Activated CD4-positive, CD25-positive, alpha-beta regulatory T cell treated with anti-CD3 and anti-CD28 coated beads, Interleukin-2, amount 50 U/mL, for 24 hours (primary cell): Measurements from ENCODE around the gene CADM4.
"Not testable (repeated sequence)": the region's sequence is repeated elsewhere in the genome, so short reads cannot be mapped to it uniquely, and the experiment has no call there.

Source experiments
- ATAC-seq, 2 donors: fragments of 150-1000 bp; cut with Tn5 transposase; one replicate each; pipeline ENCODE4 v1.10.0; 2021; ENCODE audit warnings: mild to moderate bottlenecking in 1 of 2, moderate library complexity in 1 of 2

Gene CADM4

DNA sequence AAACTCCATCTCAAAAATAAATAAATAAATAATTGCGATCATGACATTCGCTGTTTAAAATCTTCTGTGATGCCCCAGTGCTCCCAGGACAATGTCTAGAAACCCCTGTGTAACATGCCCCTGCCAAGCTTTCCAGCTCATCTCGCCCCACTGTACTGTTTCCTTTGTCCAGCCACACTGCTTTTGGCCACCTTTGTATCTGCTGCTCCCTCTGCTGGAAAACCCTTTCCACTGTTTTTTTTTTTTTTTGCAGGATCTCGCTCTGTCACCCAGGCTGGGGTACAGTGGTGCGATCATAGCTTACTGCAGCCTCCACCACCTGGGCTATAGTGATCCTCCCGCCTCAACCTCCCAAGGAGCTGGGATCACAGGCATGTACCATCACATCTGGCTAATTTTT lies 22.8 kb upstream of the CADM4 start:
- ATAC-seq: no peak

DNA sequence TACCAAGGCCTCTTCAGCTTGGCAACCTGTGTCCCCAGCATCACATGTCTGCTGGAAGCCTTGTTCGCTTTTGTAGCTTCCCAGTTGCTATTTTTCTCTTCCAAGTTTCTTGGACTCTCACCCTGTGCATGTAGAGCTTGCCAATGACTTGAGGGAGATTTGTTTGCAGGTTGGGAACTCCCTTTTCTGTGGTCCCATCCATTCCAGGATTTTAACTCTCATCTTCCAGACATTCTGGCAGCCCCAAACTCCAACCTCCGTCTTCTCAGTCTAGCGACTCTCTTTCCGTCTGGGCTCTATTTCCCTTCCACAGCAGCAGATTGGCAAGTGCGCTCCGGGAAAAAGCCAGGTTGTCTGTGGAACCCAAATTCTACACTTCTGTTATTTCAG lies 21.3 kb upstream of the CADM4 start:
- no peak for ATAC-seq

DNA sequence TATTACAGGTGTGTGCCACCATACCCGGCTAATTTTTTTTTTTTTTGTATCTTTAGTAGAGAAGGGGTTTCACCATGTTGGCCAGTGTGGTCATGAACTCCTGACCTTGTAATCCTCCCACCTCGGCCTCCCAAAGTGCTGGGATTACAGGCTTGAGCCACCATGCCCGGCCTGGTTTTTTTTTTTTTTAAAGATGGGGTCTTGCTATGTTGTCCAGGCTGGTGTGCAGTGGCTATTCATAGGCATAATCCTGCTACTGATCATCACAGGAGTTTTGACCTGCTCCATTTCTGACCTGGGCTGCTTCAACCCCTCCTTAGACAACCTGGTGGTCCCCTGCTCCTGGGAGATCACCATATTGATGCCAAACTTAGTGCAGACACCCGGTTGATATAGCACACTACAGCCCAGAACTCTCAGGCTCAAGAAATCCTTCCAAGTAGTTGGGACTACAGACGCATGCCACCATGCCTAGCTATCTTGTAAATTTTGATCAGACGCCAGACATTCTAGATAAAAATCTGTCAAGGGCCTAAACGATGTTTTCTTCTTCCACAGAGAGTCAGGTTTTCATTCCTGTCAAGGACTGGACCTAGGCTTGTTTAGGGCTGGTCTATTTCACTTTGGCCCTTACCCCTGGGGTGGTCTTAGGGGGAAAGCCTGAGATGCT lies 20.8 kb upstream of the CADM4 start:
- ATAC-seq: no peak

DNA sequence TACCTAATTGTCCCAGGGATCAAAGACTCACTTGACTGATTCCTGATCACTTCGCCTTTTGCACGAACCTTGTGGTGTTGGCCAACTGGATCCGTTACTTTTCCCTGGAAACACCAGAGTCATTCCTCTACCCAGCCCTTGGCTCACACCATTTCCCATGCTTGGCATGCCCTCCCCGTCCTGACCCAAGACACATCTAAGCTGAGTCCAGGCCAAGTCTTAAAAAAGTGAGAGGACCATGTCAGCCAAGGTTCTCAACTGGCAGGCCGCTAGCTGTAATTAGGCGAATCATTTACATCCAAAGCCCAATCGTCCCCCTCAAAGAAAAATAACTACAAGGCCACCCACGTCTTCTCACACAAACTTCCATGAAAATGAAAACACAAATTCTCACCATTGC lies 18.8 kb upstream of the CADM4 start:
- no peak for ATAC-seq

DNA sequence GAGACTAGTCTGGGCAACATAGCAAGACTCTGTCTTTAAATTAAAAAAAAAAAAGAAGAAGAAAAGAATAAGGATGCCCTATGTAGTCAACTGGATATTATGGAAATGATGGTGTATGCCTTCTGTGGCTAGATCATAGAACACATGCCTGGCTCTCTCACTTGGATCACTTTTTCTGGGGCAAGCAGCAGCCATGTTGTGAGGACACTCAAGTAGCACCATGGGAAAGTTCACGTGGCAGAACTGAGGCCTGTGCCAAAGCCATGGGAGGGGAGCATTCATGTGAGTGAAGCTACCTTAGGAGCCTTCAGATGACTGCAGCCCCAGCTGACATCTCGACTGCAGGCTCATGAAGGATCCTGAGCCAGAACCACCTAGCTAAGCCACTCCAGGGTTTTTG lies 18.4 kb upstream of the CADM4 start:
- ATAC-seq: no peak

DNA sequence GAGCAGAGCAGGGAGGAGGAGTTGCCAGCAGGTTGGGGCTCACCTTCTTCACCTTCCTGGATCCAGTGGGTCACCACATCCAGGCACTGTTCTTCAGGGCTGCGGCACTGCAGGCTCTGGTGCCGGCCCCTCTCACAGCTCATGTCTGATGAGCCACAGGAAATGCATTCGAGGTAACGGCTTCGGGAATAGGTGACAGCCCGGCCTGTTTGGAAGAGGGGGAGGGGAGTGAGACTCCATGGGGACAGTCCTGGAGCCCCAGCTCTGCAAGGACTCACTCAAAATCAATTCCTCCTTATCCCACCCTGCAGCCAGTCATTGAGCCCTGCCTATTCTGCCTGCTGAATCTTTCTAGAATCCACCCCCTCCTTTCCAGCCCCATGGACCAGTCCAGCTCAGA lies 16.8 kb upstream of the CADM4 start:
- ATAC-seq: no peak

DNA sequence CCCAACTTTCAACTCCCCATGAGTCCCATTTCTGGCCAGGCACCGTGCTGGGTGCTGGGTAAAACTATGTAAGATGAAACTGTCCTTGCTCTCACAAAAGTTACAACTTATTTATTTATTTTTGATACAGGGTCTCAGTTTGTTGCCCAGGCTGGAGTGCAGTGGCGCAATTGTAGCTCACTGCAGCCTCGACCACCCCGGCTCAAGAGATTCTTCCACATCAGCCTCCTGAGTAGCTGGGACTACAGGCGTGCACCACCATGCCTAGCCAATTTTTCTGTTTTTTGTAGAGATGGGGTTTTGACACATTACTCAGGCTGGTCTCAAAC lies 12.9 kb upstream of the CADM4 start:
- ATAC-seq: no peak

DNA sequence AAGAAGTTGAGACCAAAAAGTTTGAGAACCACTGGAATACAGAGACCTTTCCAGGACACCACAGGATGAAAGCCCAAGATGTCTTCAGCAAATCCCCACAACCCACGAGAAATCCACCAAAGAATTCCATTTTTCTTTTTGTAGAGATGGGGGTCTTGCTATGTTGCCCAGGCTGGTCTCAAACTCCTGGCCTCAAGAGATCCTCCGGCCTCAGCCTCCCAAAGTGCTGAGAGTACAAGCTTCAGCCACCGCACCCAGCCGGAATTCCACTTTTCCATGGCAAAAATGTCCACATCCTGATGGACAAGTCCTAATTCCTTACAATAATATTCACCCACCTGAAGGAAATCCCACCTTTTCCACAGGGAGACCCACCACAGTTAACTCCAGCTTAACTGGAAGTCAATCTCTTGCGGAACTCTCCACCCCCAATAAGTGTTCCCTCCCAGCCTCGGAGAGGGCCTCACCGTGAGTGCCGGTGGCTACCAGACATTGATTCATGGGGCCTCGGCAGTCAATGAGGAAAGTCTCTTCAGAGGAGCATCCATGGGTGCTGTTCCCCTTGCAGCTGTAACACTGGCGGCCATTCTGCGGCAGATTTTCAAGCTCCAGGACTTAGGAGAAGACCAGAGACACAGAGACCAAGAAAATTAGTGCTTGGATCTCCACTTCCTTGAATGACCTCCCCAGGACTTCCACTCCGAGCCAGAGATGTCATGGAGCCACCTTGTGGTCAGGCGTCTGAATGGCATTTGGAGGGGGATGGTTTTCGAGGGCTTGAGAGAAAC lies 12.3 kb upstream of the CADM4 start:
- ATAC-seq: peak in 1 of 2 donors; percentile 30

DNA sequence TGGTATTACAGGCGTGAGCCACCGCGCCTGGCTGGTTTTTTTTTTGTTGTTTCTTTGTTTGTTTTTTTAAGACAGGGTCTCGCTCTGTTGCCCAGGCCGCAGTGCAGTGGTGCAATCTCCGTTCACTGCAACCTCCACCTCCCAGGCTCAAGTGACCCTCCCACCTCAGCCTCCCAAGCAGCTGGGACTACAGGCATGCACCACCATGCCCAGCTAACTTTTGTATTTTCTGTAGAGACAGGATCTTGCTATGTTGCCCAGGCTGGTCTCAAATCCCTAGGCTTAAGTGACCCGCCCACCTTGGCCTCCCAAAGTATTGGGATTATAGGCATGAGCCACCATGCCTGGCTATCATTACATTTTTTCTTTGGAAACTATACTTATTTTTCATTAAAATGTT lies 10.6 kb upstream of the CADM4 start:
- not testable (repeated sequence) for ATAC-seq

DNA sequence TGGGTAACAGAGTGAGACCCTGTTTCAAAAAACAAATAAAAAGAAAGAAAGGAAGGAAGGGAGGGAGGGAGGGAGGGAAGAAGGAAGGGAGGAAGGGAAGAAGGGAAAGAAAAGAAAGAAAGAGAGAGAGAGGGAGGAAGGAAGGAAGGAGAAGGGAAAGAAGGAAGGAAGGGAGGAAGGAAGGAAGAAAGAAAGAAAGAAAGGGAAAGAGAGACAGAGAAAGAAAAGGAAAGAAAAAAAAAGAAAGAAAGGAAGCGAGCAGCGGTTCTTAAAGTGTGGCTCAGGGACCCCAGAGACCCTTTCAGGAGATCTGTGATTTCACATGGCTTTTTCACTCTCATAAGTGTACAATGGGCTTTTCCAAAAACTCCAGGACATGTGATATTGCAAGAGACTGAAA lies 9.9 kb upstream of the CADM4 start:
- no peak for ATAC-seq

DNA sequence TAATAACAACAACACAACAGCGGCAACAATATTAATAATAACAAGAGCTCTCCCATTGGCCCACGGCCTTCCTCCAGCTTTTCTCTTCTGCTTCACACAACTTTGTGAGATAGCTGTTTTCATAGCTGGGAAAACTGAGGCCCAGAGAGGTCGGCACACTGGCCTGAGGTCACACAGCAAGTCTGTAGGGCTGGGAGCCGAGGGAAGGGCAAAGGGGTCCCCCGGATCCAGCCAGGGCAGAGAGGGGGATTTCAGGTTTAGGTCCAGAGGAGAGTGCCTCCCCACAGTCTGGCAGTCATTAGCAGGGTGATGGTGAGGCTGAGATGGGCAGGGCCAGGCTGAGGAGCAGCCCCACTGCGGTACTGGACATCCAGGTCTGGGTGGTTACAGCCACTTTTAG lies 9.0 kb upstream of the CADM4 start:
- no peak for ATAC-seq

DNA sequence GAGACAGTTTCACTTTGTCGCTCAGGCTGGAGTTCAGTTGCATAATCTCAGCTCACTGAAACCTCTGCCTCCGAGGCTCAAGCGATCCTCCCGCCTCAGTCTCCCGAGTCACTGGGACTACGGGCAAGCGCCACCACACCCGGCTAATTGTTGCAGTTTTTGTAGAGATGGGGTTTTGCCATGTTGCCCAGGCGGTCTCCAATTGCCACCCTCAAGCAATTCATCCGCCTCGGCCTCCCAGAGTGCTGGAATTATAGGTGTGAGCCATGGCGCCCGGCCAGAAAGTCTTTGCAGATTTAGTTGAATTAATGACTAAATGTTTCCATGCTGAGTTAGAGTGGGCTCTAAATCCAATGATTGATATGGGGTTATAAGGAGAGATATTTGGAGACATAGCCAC lies 4.5 kb upstream of the CADM4 start:
- no peak for ATAC-seq

DNA sequence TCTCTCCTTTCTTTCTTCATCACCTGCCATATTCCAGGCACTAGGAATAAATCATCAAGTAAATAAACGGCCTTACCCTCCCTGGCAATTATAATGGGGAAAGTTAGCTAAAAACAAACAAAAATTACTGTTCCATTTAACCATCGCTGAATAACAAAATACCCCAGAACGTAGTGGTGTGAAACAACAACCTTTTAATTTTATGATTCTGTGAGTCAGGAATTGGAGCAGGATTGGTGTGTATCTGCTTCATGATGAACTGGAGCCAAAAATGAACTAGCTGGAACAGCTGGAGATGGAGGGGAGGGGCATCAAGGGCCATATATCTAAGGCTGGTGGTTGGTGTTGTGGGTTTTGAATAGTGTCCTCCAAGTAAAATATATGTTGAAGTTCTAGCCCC lies 3.7 kb upstream of the CADM4 start:
- ATAC-seq: no peak

DNA sequence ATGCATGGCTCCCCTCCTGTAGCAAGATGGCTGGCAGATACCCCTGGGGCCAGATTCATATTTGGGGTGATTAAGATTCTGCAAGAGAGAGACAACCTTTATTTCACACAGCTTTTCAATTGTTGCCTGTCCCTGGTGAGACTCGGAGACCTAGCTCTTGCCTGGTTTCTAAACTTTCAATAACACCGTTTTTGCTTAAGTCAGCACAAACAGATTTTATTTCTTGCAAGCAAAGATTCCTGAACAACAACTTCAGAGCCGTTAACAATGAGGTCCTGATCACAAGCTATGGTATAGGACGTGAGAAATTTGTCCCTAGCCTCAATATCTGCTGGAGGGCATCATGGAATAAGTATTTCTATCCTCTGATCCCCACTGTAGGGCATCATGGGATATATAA lies 2.9 kb upstream of the CADM4 start:
- no peak for ATAC-seq

DNA sequence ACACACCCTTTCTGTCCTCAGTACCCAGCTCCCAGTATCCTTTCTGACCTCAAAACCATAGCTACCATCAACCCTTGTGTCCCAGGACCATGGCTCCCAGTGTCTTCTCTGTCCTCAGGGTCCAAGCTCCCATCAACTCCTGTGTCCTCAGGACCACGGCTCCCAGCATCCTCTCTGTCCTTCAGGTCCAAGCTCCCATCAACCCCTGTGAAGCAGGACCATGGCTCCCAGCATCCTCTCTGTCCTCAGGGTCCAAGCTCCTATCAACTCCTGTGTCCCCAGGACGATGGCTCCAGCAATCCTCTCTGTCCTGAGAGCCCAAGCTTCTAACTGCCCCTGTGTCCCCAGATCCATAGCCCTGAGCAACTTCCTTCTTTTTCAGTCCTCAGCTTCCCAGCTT lies 1.7 kb upstream of the CADM4 start:
- no peak for ATAC-seq

DNA sequence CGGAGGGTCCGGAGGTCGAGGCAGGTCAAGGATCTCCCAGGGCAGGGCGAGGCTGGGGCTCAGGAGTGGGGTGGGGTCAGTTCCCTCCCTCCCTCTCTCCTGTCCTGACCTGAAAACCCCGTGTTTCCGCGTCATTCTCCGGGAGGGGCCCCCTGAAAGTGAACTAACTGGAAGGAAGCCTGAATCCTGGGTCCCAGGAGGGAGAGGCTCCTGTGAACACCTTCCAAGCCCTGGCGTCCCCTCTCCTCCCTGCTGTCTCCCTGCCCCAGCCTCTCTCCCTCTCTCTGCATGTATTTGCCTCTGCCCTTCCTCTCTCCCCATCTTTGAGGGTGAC lies 741 bp upstream of the CADM4 start:
- ATAC-seq: no peak

DNA sequence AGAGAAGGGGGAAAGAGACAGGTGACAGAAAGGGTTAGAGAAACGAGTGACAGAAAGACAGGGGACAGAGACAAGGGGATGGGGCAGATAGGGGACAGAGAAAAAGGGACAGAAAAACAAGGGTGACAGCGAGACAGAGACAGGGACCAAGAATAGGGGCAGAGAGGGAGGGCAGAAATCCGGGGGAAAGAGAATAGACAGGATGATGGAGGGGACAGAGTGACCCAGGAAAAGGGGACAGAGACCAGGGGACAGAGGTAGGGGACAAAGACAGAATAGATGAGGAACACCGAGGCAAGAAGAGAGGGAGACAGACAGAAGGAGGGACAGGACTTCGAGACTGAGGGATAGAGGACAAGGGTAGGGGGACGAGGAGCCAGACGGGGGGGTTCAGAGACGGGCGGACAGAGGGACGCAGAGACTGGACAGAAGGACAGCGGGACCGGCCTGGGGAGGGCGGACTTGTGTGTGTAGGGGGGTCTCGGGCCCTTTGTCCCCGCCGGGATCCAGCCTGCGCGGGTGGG lies 593 bp downstream of the CADM4 start:
- no peak for ATAC-seq

DNA sequence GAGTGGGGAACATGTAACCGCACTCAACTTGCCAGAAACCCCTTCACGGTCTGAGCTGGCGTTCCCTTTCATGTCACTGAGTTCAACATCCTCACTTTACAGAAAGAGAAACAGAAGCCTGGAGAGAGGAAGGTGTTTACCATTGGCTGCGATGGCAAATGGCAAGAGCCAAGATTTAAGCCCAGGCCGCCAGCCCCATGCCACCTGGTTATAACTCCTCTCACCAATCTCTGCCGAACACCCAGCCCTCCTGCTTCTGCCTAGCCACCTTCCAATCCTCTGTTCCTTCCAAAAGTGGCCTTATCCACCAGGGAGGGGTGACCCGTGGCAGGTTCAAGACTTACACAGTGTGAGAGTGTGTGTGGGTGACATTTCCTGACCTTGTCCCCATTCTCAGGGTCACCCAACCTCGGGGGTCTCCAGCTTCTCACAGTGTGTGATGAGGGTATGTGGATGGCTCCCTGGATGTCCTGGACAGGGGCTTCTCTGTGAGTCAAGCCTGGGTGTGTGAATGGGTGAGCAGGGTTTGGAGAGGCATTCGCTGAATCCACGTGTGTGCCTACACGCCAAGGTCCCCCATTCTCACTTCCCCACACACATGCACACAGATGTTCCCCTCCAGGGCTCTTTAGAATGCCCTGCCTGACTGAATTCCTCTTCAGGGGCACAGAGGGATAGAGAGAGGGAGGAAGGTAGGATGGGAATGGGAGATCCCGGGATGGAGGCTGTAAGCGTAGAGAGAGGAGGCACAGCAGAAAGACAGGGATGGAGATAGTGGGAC lies 1.2 kb downstream of the CADM4 start:
- no peak for ATAC-seq

DNA sequence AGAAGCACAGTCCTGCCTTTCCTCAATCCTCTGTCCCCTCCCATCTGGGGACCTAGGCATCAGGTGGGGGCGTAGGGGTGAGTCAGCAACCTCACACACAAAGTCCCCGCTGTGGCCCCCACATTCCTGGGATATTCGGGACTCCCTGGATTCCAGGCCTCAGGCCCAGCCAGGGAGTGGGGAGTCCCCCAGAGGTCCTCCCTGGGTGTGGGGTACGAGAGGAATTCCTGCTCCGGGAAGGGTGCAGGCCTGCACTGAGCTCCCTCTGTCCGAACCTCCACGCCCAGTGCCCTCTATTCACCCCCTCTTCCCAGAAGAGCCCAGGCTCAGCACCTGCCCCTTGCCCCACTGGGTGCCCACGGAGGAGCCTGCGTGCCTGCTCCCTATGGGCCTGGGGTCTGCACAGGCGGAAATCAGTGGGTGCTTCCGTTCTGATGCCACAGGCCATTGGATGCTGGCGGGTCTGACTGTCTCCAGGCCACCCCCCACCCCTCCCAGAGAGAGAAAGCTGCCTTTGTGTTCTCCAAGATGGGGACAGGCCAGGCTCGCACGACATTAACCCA lies 3.4 kb downstream of the CADM4 start:
- ATAC-seq: no peak

DNA sequence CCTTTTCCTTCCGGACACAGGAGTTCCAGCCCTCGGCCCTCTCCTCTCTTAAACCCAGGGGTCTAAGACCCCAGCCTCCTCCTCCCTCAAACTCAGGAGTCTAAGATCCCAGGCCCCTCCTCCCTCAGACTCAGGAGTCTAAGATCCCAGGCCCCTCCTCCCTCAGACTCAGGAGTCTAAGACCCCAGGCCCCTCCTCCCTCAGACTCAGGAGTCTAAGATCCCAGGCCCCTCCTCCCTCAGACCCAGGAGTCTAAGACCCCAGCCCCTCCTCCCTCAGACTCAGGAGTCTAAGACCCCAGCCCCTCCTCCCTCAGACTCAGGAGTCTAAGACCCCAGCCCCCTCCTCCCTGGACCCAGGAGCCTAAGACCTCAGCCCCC lies 4.1 kb downstream of the CADM4 start:
- ATAC-seq: not testable (repeated sequence)

DNA sequence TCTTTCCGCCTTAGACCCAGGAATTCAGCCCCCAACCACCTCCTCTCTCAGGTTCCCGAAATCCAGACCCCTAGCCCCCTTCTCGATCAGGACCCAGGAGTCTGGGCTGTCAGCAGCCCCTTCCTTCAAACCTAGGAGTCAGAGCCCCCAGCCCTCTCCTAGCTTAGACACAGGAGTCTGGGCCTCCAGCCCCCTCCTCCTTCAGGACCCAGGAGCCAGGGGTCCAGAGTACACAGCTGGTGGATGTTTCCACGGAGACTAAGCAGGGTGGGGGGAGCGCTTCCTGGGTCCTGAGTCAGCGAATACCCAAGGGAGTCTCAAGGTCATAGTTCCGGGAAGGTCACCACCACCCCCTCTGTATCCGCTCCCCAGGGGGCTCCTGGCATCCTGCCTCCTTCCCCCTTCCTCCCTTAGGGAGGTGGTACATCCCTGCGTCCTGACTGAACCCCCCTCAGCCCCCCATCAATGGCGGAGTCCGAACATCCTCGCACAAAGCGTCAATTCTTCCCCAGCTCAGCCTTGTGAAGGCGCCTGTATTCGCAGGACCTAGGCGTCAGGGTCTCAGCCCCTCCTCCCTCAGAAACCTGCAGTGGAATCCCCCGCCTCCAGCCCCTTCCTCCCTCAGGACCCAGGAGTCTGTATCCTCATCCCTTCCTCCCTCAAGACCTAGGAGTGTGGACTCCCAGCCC lies 4.6 kb downstream of the CADM4 start:
- no peak for ATAC-seq

DNA sequence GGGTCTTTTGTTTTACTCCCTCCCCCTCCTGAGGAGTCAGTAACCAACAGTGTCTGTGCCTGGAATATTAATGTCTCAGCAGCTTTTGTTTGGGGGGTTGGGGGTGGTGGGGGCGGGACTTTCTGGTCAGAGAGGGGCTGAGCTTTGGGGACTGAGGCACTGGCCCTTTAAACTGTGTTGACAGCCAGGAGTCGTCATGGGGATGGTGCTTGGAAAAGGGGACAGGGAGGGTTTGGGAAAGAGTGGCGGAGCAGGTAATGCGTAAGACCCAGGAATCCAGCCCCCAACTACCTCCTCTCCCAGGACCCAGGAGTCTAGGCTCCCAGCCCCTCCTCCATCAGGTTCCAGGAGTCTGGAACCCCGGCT lies 5.2 kb downstream of the CADM4 start:
- no peak for ATAC-seq

DNA sequence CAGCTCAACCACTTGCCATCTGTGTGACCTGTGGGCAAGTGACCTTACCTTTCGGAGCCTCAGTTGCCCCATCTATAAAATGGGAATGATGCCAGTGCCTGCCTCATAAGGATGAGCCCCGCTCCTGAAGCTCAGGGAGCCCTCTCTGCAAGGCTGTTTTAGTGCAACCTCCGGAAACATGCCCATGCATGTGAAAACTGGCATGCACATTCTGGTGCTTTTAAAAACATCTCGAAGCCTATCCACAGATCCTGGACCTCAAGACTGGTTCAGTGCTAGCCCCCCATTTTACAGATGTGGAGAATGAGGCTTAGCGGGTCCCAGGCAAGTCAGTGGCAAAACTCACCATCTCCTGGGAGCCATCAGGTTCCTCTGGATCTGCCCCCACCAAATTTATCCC lies 5.6 kb downstream of the CADM4 start:
- ATAC-seq: no peak
